HepG2 (cell line): Measurements from ENCODE around the gene CHADL. TPM values are rescaled to one million over a fixed set of nuclear protein-coding genes. Genes with fewer than 3 reads are reported as not detected.

Source experiments
- ATAC-seq: fragments of 200-7000 bp; cut with Tn5 transposase; 3 replicates; pipeline ENCODE4 v1.9.1; 2020; ENCODE audit warnings: mild to moderate bottlenecking, moderate library complexity
- BruUV-seq: library from RNA; stranded (reverse); fragments of 400-500 nt; replicated peaks from 2 replicates; lab custom pipeline; 2021; lab: Mats Ljungman, UMichigan
- CTCF ChIA-PET: fragments of 300-600 bp; formaldehyde crosslinking; extraction: SDS; loops from one replicate; lab custom pipeline; 2021; ENCODE audit warnings: low total read pairs, inconsistent platforms, low intra/inter-chr PET ratio; lab: Yijun Ruan, JAX
- POLR2A ChIA-PET: fragments of 350-600 bp; sonication (Branson Sonifier 250); formaldehyde crosslinking; loops from one replicate; lab custom pipeline; 2020; ENCODE audit warnings: antibody characterized with exemption, inconsistent platforms; lab: Yijun Ruan, JAX
- DNase-seq: peaks from one replicate; pipeline ENCODE4 v3.0.0-alpha.2; 2015; ENCODE audit warnings: low spot score
- FAIRE-seq: peaks from 3 replicates; lab custom pipeline; 2011; peaks lifted over from hg19 to GRCh38; lab: Jason Lieb, UNC
- H2AFZ ChIP-seq: one replicate; pipeline ENCODE4 v1.6.1; 2011; ENCODE audit warnings: low read length, inconsistent platforms
- H3K27ac ChIP-seq: fragments of 300-600 bp; 3 replicates; pipeline ENCODE4 v1.8.0; 2011; ENCODE audit warnings: mixed run types, mild to moderate bottlenecking, mixed read lengths, low read length, inconsistent platforms; ENCODE audit not compliant: insufficient read depth; ENCODE audit errors: extremely low read length
- H3K27me3 ChIP-seq, 2 experiments: fragments of 200-600 bp in 1 of 2; 2 replicates in 1 of 2; 3 replicates in 1 of 2; pipeline versions ENCODE4 v1.6.0 to v1.8.0; 2011; ENCODE audit warnings: low read length in 2 of 2, mild to moderate bottlenecking in 2 of 2, moderate library complexity in 2 of 2, inconsistent platforms in 1 of 2; ENCODE audit not compliant: insufficient read depth in 2 of 2, control insufficient read depth in 1 of 2
- H3K36me3 ChIP-seq, 2 experiments: fragments of 200-600 bp in 1 of 2; replicated peaks in 1 of 2; 2 replicates in 1 of 2; 3 replicates in 1 of 2; pipeline versions ENCODE4 v1.5.1 to v1.8.0; 2011; ENCODE audit warnings: low read length in 2 of 2, inconsistent platforms in 1 of 2; ENCODE audit not compliant: insufficient read depth in 2 of 2, control insufficient read depth in 1 of 2
- H3K4me1 ChIP-seq: 2 replicates; pipeline ENCODE4 v1.5.1; 2012; ENCODE audit warnings: low read length, inconsistent platforms; ENCODE audit not compliant: insufficient read depth
- H3K4me2 ChIP-seq: 2 replicates; pipeline ENCODE4 v1.6.0; 2011; ENCODE audit warnings: low read depth, low read length, inconsistent platforms
- H3K4me3 ChIP-seq, 3 experiments: fragments of 200-600 bp in 1 of 3; sonication (generic), shearing (Covaris generic) in 1 of 3; replicated peaks in 1 of 3; 2 replicates each; pipeline ENCODE4 v1.5.1; 2011 to 2016; ENCODE audit warnings: low read length in 3 of 3, inconsistent platforms in 2 of 3, low read depth in 2 of 3, mild to moderate bottlenecking in 2 of 3, control low read depth in 1 of 3, mixed read lengths in 1 of 3; ENCODE audit not compliant: insufficient read depth in 1 of 3
- H3K79me2 ChIP-seq: one replicate; pipeline ENCODE4 v1.6.1; 2011; ENCODE audit warnings: low read length, inconsistent platforms; ENCODE audit not compliant: insufficient read depth
- H3K9ac ChIP-seq: 2 replicates; pipeline ENCODE4 v1.6.0; 2011; ENCODE audit warnings: mild to moderate bottlenecking, low read depth, low read length, inconsistent platforms; ENCODE audit not compliant: insufficient read depth
- H3K9me3 ChIP-seq: 2 replicates; pipeline ENCODE4 v1.5.1; 2012; ENCODE audit warnings: mild to moderate bottlenecking, low read length
- H4K20me1 ChIP-seq: 2 replicates; pipeline ENCODE4 v1.6.0; 2011; ENCODE audit warnings: inconsistent platforms, mild to moderate bottlenecking, low read length, moderate library complexity; ENCODE audit not compliant: insufficient read depth
- FOXK1 ChIP-seq: sonication (generic); formaldehyde crosslinking; IDR thresholded peaks from 2 replicates; pipeline ENCODE4 v1.4.0; 2020; ENCODE audit warnings: low read depth, missing genetic modification reagents, borderline replicate concordance
- GATAD2A ChIP-seq: IDR thresholded peaks from 2 replicates; pipeline ENCODE4 v1.6.1; 2016
- NR2C2 ChIP-seq: sonication (generic); formaldehyde crosslinking; IDR thresholded peaks from 2 replicates; pipeline ENCODE4 v1.4.0; 2020; ENCODE audit warnings: missing genetic modification reagents, mild to moderate bottlenecking, moderate library complexity, borderline replicate concordance
- NR2F1 ChIP-seq, 2 experiments: fragments of 450-650 bp in 1 of 2; formaldehyde crosslinking in 1 of 2; IDR thresholded peaks; 2 replicates each; pipeline versions ENCODE4 v1.5.0 to v1.6.1; 2016 to 2020; ENCODE audit warnings: mild to moderate bottlenecking in 1 of 2, missing compliant biosample characterization in 1 of 2, missing genetic modification reagents in 1 of 2, moderate library complexity in 1 of 2
- NR2F6 ChIP-seq, 2 experiments: IDR thresholded peaks; 2 replicates each; pipeline ENCODE4 v1.6.1; 2016; ENCODE audit warnings: antibody characterized with exemption in 1 of 2, mild to moderate bottlenecking in 1 of 2
- RARA ChIP-seq: IDR thresholded peaks from 2 replicates; pipeline ENCODE4 v1.6.1; 2016; ENCODE audit warnings: missing genetic modification reagents, missing compliant biosample characterization
- ZFY ChIP-seq: sonication (generic); formaldehyde crosslinking; IDR thresholded peaks from 2 replicates; pipeline ENCODE4 v1.4.0; 2020; ENCODE audit warnings: missing genetic modification reagents
- ZNF362 ChIP-seq: sonication (generic); formaldehyde crosslinking; IDR thresholded peaks from 2 replicates; pipeline ENCODE4 v1.4.0; 2020; ENCODE audit warnings: missing genetic modification reagents, mild to moderate bottlenecking, borderline replicate concordance
- ZNF383 ChIP-seq: sonication (generic); formaldehyde crosslinking; IDR thresholded peaks from 2 replicates; pipeline ENCODE4 v1.4.0; 2020; ENCODE audit warnings: missing genetic modification reagents, mild to moderate bottlenecking, borderline replicate concordance
- ZNF460 ChIP-seq: sonication (generic); formaldehyde crosslinking; IDR thresholded peaks from 2 replicates; pipeline ENCODE4 v1.5.1; 2020; ENCODE audit warnings: missing genetic modification reagents, mild to moderate bottlenecking, borderline replicate concordance
- ZNF761 ChIP-seq: sonication (generic); formaldehyde crosslinking; conservative IDR thresholded peaks from 2 replicates; pipeline ENCODE4 v1.4.0; 2020; ENCODE audit warnings: mild to moderate bottlenecking, missing genetic modification reagents
- WGBS: methylation state at CpG from one replicate; pipeline ENCODE4 v1.1.6; 2017; ENCODE audit warnings: low lambda C conversion rate; 5-methylcytosine and 5-hydroxymethylcytosine counted together
- in situ Hi-C: cut with HindIII; loops from 2 replicates; pipeline ENCODE4 v1.10.0; 2017; ENCODE audit warnings: low pct_unique_long_range_greater_than_20kb; ENCODE audit not compliant: extremely low pct_ligation_motif_present
- intact Hi-C: fragments of 100-400 bp; cut with micrococcal nuclease; formaldehyde crosslinking; loops from one replicate; pipeline ENCODE4 v1.10.0; 2022; ENCODE audit not compliant: unreplicated experiment
- polyA plus RNA-seq, 8 experiments: library from polyadenylated mRNA; depleted of rRNA in 3 of 8; stranded (reverse) in 7 of 8; unstranded in 1 of 8; fragments of >200 nt; fragmentation: Illumina TruSeq in 4 of 8; extraction: Trizol in 4 of 8; gene quantifications; 2 replicates each; pipeline versions ENCODE4 v1.2.1 to v1.2.3, GENCODE V29; 2011 to 2016; ENCODE audit warnings: low read depth in 4 of 8, missing spikeins in 1 of 8, mixed read lengths in 1 of 8; ENCODE audit not compliant: insufficient read depth in 1 of 8
- total RNA-seq, 5 experiments: library from RNA; depleted of rRNA; stranded (reverse); fragments of >200 nt; fragmentation: Illumina TruSeq; extraction: Trizol; gene quantifications; 2 replicates each; pipeline ENCODE4 v1.2.3, GENCODE V29; 2016; ENCODE audit warnings: low read depth in 1 of 5
- TF ChIP-seq, protein P1 (sequence below): sonication (generic); formaldehyde crosslinking; IDR thresholded peaks from 2 replicates; pipeline ENCODE4 v1.9.0; 2022; ENCODE audit warnings: missing genetic modification reagents, mild to moderate bottlenecking, borderline replicate concordance
- TF ChIP-seq, protein P2 (sequence below): sonication (generic); formaldehyde crosslinking; IDR thresholded peaks from 2 replicates; pipeline ENCODE4 v1.9.0; 2021; ENCODE audit warnings: missing genetic modification reagents, mild to moderate bottlenecking, borderline replicate concordance
- TF ChIP-seq, protein P3 (sequence below): sonication (generic); formaldehyde crosslinking; IDR thresholded peaks from 2 replicates; pipeline ENCODE4 v1.4.0; 2020; ENCODE audit warnings: mild to moderate bottlenecking, missing genetic modification reagents, borderline replicate concordance

CHADL gene
- total and polyA plus RNA-seq, 2 of the 13 experiments (the other 11 are each of a cell fraction or from before 2014, with no cell fraction given): 2.8 to 8.1 TPM

DNA sequence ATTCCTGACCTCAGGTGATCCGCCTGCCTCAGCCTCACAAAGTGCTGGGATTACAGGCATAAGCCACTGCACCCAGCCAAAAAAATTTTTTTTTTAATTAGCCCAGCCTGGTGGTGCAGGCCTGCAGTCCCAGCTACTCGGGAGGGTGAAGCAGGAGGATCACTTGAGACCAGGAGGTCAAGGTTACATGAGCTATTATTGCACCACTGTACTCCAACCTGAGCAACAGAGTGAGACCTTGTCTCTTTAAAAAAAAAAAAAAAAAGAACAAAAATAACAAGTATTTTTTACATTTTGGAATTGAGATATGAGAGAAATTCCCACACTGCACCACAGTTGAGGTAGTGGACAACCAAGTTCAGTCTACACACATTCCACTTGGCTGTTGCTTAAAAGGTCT is 49.3 kb downstream of the CHADL start:
- in situ Hi-C loops (no loop called here), intact Hi-C loops (no loop called here)
- ChIA-PET CTCF (no interaction called here), POLR2A (interaction anchor here (0.5 kb wide), 1 partner anchor 190 kb away, joined by 3 read pairs; the partner anchor contains the start of gene TEF)
- peak; percentile 21 for DNase-seq
- WGBS: 46% methylated on average over 2 of the region's 2 CpGs
- peak; percentile 57 for FAIRE-seq
- H3K4me3 ChIP-seq: no peak overlapping the region
- H3K4me2 ChIP-seq: no peak overlapping the region
- H4K20me1 ChIP-seq: no peaks in the 10 kb centered on the region
- BruUV-seq: no TSS peak
- no peak overlapping the region for H3K9ac ChIP-seq
- no peaks in the 10 kb centered on the region for H3K9me3 ChIP-seq
- TF ChIP-seq FOXK1 (CRISPR knock-in tag): no peak
- TF ChIP-seq ZNF460 (CRISPR knock-in tag): peak; percentile 41; the same call in 1 of the 2 replicates
- TF ChIP-seq, protein P1, sequence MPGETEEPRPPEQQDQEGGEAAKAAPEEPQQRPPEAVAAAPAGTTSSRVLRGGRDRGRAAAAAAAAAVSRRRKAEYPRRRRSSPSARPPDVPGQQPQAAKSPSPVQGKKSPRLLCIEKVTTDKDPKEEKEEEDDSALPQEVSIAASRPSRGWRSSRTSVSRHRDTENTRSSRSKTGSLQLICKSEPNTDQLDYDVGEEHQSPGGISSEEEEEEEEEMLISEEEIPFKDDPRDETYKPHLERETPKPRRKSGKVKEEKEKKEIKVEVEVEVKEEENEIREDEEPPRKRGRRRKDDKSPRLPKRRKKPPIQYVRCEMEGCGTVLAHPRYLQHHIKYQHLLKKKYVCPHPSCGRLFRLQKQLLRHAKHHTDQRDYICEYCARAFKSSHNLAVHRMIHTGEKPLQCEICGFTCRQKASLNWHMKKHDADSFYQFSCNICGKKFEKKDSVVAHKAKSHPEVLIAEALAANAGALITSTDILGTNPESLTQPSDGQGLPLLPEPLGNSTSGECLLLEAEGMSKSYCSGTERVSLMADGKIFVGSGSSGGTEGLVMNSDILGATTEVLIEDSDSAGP: 0 out of 2 replicates have a peak, but pooled peaks have one; percentile 32
- TF ChIP-seq ZFY (CRISPR knock-in tag): no peak
- 0 out of 2 replicates have a peak, but pooled peaks have one; percentile 28 for TF ChIP-seq RARA (CRISPR knock-in tag)
- no peak for TF ChIP-seq ZNF383 (CRISPR knock-in tag)
- TF ChIP-seq NR2C2 (CRISPR knock-in tag): peak; percentile 27; the same call in 1 of the 2 replicates
- TF ChIP-seq NR2F6 (IDR thresholded peaks at IDR 0.05): peak; percentile 68; the same call in 1 of the 2 replicates
- peak; percentile 81 for TF ChIP-seq NR2F6 (CRISPR knock-in tag; IDR thresholded peaks at IDR 0.05)
- TF ChIP-seq ZNF761 (CRISPR knock-in tag): no peak
- TF ChIP-seq, protein P2, sequence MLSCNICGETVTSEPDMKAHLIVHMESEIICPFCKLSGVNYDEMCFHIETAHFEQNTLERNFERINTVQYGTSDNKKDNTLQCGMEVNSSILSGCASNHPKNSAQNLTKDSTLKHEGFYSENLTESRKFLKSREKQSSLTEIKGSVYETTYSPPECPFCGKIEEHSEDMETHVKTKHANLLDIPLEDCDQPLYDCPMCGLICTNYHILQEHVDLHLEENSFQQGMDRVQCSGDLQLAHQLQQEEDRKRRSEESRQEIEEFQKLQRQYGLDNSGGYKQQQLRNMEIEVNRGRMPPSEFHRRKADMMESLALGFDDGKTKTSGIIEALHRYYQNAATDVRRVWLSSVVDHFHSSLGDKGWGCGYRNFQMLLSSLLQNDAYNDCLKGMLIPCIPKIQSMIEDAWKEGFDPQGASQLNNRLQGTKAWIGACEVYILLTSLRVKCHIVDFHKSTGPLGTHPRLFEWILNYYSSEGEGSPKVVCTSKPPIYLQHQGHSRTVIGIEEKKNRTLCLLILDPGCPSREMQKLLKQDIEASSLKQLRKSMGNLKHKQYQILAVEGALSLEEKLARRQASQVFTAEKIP (CRISPR knock-in tag): no peak
- TF ChIP-seq, protein P3, sequence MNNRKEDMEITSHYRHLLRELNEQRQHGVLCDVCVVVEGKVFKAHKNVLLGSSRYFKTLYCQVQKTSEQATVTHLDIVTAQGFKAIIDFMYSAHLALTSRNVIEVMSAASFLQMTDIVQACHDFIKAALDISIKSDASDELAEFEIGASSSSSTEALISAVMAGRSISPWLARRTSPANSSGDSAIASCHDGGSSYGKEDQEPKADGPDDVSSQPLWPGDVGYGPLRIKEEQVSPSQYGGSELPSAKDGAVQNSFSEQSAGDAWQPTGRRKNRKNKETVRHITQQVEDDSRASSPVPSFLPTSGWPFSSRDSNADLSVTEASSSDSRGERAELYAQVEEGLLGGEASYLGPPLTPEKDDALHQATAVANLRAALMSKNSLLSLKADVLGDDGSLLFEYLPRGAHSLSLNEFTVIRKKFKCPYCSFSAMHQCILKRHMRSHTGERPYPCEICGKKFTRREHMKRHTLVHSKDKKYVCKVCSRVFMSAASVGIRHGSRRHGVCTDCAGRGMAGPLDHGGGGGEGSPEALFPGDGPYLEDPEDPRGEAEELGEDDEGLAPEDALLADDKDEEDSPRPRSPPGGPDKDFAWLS (CRISPR knock-in tag): no peak
- peak; percentile 36; the same call in 1 of the 2 replicates for TF ChIP-seq GATAD2A (CRISPR knock-in tag)
- TF ChIP-seq NR2F1 (CRISPR knock-in tag; IDR thresholded peaks at IDR 0.05): peak in 1 of 2 experiments; percentile 51; a peak in 2 of 4 replicates
- TF ChIP-seq ZNF362 (CRISPR knock-in tag): 0 out of 2 replicates have a peak, but pooled peaks have one; percentile 55
- no peaks in the 10 kb centered on the region for H3K27me3 ChIP-seq
- H2AFZ ChIP-seq: no peak overlapping the region
- H3K27ac ChIP-seq: no peak overlapping the region
- H3K79me2 ChIP-seq: no peaks in the 10 kb centered on the region
- H3K4me1 ChIP-seq: peaks cover 18% of the 10 kb centered on the region
- no peaks in the 10 kb centered on the region for H3K36me3 ChIP-seq
- peak; percentile 55 for ATAC-seq
